HepG2 (cell line): ENCODE data around the gene MAPRE3. TPM values are rescaled to one million over a fixed set of nuclear protein-coding genes. Genes with fewer than 3 reads are reported as not detected.

ENCODE experiments used
- FOXO4 ChIP-seq: sonication (generic); formaldehyde crosslinking; conservative IDR thresholded peaks from 2 replicates; pipeline ENCODE4 v1.8.1; 2023; ENCODE audit warnings: missing genetic modification reagents
- HNF1A ChIP-seq, 2 experiments: sonication (generic) in 1 of 2; formaldehyde crosslinking in 1 of 2; IDR thresholded peaks; 2 replicates each; pipeline versions ENCODE4 v1.4.0 to v1.6.1; 2016 to 2020; ENCODE audit warnings: borderline replicate concordance in 1 of 2, low read depth in 1 of 2, mild to moderate bottlenecking in 1 of 2, missing genetic modification reagents in 1 of 2
- HOXA7 ChIP-seq: sonication (generic); formaldehyde crosslinking; IDR thresholded peaks from 2 replicates; pipeline ENCODE4 v1.8.1; 2022; ENCODE audit warnings: mild to moderate bottlenecking, missing genetic modification reagents, moderate library complexity
- MBD4 ChIP-seq: IDR thresholded peaks from 2 replicates; pipeline ENCODE4 v1.6.1; 2012; ENCODE audit warnings: low read length, inconsistent platforms, borderline replicate concordance
- MED13 ChIP-seq: sonication (generic); formaldehyde crosslinking; IDR thresholded peaks from 2 replicates; pipeline ENCODE4 v1.5.0; 2020; ENCODE audit warnings: missing genetic modification reagents
- NFE2L1 ChIP-seq: sonication (generic); formaldehyde crosslinking; IDR thresholded peaks from 2 replicates; pipeline ENCODE4 v1.4.0; 2020; ENCODE audit warnings: missing genetic modification reagents, mild to moderate bottlenecking, borderline replicate concordance
- NONO ChIP-seq, 2 experiments: fragments of 450-650 bp in 1 of 2; sonication (generic) in 1 of 2; formaldehyde crosslinking in 1 of 2; IDR thresholded peaks in 1 of 2; conservative IDR thresholded peaks in 1 of 2; 2 replicates each; pipeline versions ENCODE4 v1.6.1 to v1.8.0; 2017 to 2022; ENCODE audit warnings: mild to moderate bottlenecking in 1 of 2, missing genetic modification reagents in 1 of 2, moderate library complexity in 1 of 2
- NR2F6 ChIP-seq, 2 experiments: IDR thresholded peaks; 2 replicates each; pipeline ENCODE4 v1.6.1; 2016; ENCODE audit warnings: antibody characterized with exemption in 1 of 2, mild to moderate bottlenecking in 1 of 2
- RARG ChIP-seq: sonication (generic); formaldehyde crosslinking; IDR thresholded peaks from 2 replicates; pipeline ENCODE4 v1.4.0; 2020; ENCODE audit warnings: low read depth, mild to moderate bottlenecking, missing genetic modification reagents
- SP2 ChIP-seq: sonication (generic); formaldehyde crosslinking; IDR thresholded peaks from 2 replicates; pipeline ENCODE4 v1.5.1; 2020; ENCODE audit warnings: mild to moderate bottlenecking, missing genetic modification reagents
- YEATS4 ChIP-seq: sonication (generic); formaldehyde crosslinking; IDR thresholded peaks from 2 replicates; pipeline ENCODE4 v1.4.0; 2020; ENCODE audit warnings: missing genetic modification reagents, borderline replicate concordance
- ZNF326 ChIP-seq: sonication (generic); formaldehyde crosslinking; IDR thresholded peaks from 2 replicates; pipeline ENCODE4 v1.4.0; 2020; ENCODE audit warnings: missing genetic modification reagents, borderline replicate concordance
- ZNF343 ChIP-seq: sonication (generic); formaldehyde crosslinking; IDR thresholded peaks from 2 replicates; pipeline ENCODE4 v1.4.0; 2020; ENCODE audit warnings: mild to moderate bottlenecking, missing genetic modification reagents
- ZNF350 ChIP-seq: sonication (generic); formaldehyde crosslinking; IDR thresholded peaks from 2 replicates; pipeline ENCODE4 v1.4.0; 2020; ENCODE audit warnings: mild to moderate bottlenecking, low read depth, missing genetic modification reagents, borderline replicate concordance
- ZNF354B ChIP-seq: sonication (generic); formaldehyde crosslinking; IDR thresholded peaks from 2 replicates; pipeline ENCODE4 v1.8.0; 2022; ENCODE audit warnings: mild to moderate bottlenecking, missing genetic modification reagents
- ZNF414 ChIP-seq: sonication (generic); formaldehyde crosslinking; IDR thresholded peaks from 2 replicates; pipeline ENCODE4 v1.5.0; 2020; ENCODE audit warnings: missing genetic modification reagents
- ZNF790 ChIP-seq: sonication (generic); formaldehyde crosslinking; IDR thresholded peaks from 2 replicates; pipeline ENCODE4 v1.8.0; 2022; ENCODE audit warnings: missing genetic modification reagents, mild to moderate bottlenecking, borderline replicate concordance
- polyA plus RNA-seq, 8 experiments: library from polyadenylated mRNA; depleted of rRNA in 3 of 8; stranded (reverse) in 7 of 8; unstranded in 1 of 8; fragments of >200 nt; fragmentation: Illumina TruSeq in 4 of 8; extraction: Trizol in 4 of 8; gene quantifications; 2 replicates each; pipeline versions ENCODE4 v1.2.1 to v1.2.3, GENCODE V29; 2011 to 2016; ENCODE audit warnings: low read depth in 4 of 8, missing spikeins in 1 of 8, mixed read lengths in 1 of 8; ENCODE audit not compliant: insufficient read depth in 1 of 8
- total RNA-seq, 5 experiments: library from RNA; depleted of rRNA; stranded (reverse); fragments of >200 nt; fragmentation: Illumina TruSeq; extraction: Trizol; gene quantifications; 2 replicates each; pipeline ENCODE4 v1.2.3, GENCODE V29; 2016; ENCODE audit warnings: low read depth in 1 of 5
- TF ChIP-seq, protein P1 (sequence below): sonication (generic); formaldehyde crosslinking; IDR thresholded peaks from 2 replicates; pipeline ENCODE4 v1.4.0; 2020; ENCODE audit warnings: mild to moderate bottlenecking, missing genetic modification reagents

The MAPRE3 gene
- total and polyA plus RNA-seq, 2 of the 13 experiments (the other 11 are each of a cell fraction or from before 2014, with no cell fraction given): 0.31 to 0.91 TPM

GRCh38 chr2:27049422-27050280 lies 79.2 kb downstream of the MAPRE3 start (continued):
- TF ChIP-seq ZNF326 (CRISPR knock-in tag) (peak; percentile 32; the same call in 1 of the 2 replicates), SP2 (CRISPR knock-in tag) (0 out of 2 replicates have a peak, but pooled peaks have one; percentile 31), ZNF414 (CRISPR knock-in tag) (peak; percentile 85), NR2F6 (IDR thresholded peaks at IDR 0.05) (no peak; the same call in 1 of the 2 replicates), NR2F6 (CRISPR knock-in tag; IDR thresholded peaks at IDR 0.05) (peak; percentile 20; the same call in 1 of the 2 replicates), YEATS4 (CRISPR knock-in tag) (peak; percentile 86), ZNF350 (CRISPR knock-in tag) (no peak; the same call in 1 of the 2 replicates), MBD4 (no peak), HNF1A (IDR thresholded peaks at IDR 0.05; ENCODE audit: low read depth) (no peak), HNF1A (CRISPR knock-in tag; IDR thresholded peaks at IDR 0.05; ENCODE audit: borderline replicate concordance) (no peak), RARG (CRISPR knock-in tag) (no peak), FOXO4 (CRISPR knock-in tag) (0 out of 2 replicates have a peak, but pooled peaks have one; percentile 64), MED13 (CRISPR knock-in tag) (peak; percentile 49; the same call in 1 of the 2 replicates), NFE2L1 (CRISPR knock-in tag) (no peak), ZNF343 (no peak), ZNF354B (CRISPR knock-in tag) (no peak), NONO (IDR thresholded peaks at IDR 0.05) (no peak), NONO (CRISPR knock-in tag; conservative IDR thresholded peaks at IDR 0.05) (peak; percentile 60; the same call in 1 of the 2 replicates), HOXA7 (CRISPR knock-in tag) (peak; percentile 67; the same call in 1 of the 2 replicates), ZNF790 (CRISPR knock-in tag) (peak; percentile 56; the same call in 1 of the 2 replicates)
- TF ChIP-seq, protein P1, sequence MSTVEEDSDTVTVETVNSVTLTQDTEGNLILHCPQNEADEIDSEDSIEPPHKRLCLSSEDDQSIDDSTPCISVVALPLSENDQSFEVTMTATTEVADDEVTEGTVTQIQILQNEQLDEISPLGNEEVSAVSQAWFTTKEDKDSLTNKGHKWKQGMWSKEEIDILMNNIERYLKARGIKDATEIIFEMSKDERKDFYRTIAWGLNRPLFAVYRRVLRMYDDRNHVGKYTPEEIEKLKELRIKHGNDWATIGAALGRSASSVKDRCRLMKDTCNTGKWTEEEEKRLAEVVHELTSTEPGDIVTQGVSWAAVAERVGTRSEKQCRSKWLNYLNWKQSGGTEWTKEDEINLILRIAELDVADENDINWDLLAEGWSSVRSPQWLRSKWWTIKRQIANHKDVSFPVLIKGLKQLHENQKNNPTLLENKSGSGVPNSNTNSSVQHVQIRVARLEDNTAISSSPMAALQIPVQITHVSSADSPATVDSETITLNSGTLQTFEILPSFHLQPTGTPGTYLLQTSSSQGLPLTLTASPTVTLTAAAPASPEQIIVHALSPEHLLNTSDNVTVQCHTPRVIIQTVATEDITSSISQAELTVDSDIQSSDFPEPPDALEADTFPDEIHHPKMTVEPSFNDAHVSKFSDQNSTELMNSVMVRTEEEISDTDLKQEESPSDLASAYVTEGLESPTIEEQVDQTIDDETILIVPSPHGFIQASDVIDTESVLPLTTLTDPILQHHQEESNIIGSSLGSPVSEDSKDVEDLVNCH: no peak; the same call in 1 of the 2 replicates
